ENCODE data around the gene TECPR2.
"Not testable (repeated sequence)": the region's sequence is repeated elsewhere in the genome, so short reads cannot be mapped to it uniquely, and the experiment has no call there.

The TECPR2 gene

DNA sequence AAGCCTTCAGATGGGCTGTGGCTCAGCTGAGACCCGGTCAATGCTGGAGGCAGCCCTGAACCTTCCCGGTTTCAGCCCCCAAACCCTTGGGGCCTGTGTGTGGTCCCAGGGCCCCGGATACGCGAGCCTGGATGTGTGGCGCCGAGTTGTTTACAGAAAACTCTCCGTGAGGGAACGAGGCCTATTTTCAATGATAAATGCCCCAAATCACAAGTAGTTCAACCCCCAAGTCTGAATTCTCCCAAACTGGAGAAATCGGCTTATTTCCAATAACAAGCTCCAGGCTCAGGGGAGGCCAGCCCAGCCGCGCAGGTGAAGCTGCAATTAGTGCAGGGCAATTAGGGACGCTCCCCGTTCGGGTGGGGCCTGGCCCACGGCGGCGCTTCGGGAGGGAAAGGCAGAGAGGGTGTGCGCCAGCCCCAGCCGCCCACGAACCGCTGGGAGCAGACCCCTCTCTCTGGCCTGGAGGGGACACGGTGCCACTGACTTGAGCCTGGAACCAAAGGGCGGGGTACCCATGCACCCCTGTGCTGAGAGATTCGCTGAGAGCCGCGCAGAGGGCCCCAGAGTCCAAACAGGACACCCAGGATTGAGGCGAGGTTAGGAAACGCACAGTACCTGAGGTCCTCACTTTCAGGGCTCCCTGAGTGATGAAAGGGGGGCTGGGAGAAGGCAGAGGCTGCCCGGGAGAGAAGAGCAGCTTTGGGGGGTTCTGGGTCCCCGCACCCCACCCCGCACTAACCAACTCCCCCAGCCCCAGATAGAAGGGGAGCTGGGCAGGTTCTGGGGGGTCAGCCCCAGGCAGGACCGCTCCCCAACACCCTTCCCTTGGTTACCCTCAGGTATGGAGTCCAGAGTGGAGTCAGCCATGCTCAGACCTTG, 161.1 kb downstream of the TECPR2 start:
- no peak for DNase-seq (ENCODE audit: extremely low read depth in 1 of 2, low read depth in 1 of 2)

DNA sequence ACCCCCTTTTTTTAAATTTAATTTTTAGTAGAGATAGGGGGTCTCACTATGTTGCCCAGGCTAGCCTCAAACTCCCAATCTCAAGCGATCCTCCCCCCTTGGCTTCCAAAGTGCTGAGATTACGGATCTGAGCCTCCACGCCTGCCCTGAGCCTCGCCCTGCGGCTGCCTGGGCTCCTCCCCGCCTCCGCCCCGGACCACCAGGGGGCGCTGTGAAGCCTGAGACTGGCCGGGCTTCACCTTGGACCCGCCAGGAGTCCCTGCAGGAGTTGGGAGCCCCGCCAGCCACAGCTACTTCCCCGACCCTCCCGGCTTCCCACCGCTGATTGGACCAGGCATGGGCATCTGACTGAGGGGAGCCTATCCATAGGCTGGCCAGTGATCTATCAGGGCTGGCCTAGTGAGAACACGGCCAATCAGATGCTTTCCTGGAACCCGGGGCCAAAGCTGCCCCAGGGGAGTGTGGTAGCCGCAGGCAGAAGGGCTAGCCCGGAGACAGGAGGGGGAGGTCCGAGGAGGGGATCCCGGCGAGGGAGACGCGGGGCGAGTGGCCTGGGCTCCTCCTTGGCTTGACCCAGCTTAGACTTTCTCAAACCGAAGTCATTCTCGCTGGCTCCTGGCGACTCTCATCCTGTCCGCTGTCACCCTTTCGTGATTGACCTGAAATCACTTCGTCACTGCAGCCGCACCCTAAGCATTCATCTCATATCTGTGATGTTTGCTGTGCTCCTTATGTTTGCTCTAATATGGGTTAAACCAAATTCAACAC, 161.9 kb downstream of the TECPR2 start:
- peak; percentile 74 to 89 for DNase-seq (ENCODE audit: extremely low read depth in 1 of 2, low read depth in 1 of 2)

GRCh38 chr14:102525219-102525928, 162.6 kb downstream of the TECPR2 start:
- no peak for DNase-seq (ENCODE audit: extremely low read depth in 1 of 2, low read depth in 1 of 2)

DNA sequence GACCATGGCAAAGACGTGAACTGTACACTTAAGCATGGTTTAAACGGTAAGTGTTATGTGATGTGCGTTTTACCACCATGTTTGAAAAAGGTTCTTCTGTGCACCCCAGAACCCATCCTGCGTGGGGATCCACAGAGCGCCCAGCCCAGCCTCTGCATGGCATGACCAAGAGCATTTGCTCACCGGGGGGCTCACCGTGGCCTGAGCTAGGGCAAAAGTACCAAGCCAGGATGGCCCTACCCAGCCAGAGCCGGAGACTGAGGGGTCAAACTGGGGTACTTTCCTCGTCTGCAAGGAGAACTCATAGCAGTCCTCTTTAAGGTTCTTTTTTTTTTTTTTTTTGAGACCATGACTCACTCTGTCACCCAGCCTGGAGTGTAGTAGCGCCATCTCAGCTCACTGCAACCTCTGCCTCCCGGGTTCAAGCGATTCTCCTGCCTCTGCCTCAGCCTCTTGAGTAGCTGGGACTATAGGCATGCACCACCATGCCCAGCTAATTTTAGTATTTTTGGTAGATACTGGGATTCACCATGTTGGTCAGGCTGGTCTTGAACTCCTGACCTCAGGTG, 163.3 kb downstream of the TECPR2 start:
- DNase-seq (ENCODE audit: extremely low read depth in 1 of 2, low read depth in 1 of 2): no peak

DNA sequence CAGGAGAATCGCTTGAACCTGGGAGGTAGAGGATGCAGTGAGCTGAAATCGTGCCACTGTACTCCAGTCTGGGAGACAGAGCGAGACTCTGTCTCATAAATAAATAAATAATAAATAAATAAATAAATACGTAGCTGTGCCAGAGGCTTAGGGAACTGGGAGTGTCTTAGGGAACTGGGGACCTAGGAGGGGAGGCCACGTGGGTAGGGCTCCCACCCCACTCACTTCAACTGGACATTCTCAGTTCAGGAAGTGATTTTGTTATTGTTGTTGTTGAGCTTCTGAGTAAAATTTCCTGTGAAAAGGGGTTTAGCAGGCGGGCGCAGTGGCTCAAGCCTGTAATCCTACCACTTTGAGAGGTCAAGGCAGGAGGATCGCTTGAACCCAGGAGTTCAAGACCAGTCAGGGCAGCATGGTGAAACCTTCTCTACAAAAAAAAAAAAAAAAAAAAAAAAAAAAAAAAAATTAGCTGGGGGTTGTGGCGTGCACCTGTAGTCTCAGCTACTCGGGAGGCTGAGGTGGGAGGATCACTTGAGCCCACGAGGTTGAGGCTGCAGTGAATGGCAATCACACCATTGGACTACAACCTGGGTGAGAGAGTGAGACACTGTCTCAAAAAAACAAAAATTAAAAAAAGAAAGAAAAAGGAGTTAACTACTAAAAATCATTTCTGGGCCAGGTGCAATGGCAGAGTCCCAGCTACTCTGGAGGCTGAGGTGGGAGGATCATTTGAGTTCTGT, 165.9 kb downstream of the TECPR2 start:
- DNase-seq (ENCODE audit: extremely low read depth in 1 of 2, low read depth in 1 of 2): no peak

GRCh38 chr14:102530828-102531478, 168.2 kb downstream of the TECPR2 start:
- no peak for DNase-seq (ENCODE audit: extremely low read depth in 1 of 2, low read depth in 1 of 2)

DNA sequence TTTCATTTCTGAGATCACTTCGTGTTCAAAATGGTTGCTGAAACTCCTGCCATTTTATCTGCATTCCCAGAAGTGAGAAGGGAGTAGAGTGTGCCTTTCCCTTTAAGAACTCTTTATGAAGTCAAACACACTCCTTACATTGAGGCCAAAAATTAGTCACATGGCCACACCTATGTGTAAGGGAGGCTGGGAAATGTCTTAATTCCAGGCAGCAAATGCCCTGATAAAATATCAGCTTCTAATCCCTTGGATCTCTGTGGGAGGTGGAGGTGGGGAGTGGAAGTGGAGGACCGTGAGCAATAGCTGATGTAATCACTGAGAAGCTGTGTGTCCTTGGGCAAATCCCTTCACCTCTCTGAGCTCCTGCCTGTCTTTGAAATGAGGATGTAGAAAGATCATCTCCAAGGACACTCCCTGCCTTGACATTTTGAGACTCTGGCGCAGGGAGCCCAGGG, 169.5 kb downstream of the TECPR2 start:
- no peak for DNase-seq (ENCODE audit: extremely low read depth in 1 of 2, low read depth in 1 of 2)

DNA sequence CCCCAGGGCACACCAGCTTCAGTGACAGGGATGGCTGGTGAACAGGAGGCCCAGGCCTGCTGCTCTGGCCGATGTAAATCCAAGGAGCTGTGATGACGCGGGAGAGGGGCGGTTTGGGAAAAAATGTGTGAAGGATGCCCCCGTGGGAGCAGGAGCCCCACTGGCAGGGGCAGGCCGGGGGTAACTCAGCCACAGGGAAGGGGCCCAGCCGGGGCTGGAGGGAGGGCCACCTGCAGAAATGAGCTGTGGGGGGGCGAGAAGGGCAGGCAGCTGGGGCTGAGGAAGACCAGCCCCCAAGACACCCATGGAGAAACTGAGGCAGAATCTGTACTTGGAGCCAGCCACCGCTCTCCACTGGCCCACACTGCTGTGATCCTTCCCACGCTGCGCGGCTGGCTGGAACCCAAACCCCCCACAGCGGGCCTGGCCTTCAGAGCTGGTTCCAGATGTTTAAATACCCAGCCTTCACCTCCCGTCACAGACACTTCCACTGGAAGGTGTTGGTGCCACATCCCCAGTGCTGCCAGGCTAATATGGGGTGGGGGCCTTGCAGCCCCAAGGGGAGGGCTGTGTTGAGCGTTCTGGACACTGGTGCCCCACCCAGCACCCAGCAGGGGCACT, 175.3 kb downstream of the TECPR2 start:
- no peak for DNase-seq (ENCODE audit: extremely low read depth in 1 of 2, low read depth in 1 of 2)

DNA sequence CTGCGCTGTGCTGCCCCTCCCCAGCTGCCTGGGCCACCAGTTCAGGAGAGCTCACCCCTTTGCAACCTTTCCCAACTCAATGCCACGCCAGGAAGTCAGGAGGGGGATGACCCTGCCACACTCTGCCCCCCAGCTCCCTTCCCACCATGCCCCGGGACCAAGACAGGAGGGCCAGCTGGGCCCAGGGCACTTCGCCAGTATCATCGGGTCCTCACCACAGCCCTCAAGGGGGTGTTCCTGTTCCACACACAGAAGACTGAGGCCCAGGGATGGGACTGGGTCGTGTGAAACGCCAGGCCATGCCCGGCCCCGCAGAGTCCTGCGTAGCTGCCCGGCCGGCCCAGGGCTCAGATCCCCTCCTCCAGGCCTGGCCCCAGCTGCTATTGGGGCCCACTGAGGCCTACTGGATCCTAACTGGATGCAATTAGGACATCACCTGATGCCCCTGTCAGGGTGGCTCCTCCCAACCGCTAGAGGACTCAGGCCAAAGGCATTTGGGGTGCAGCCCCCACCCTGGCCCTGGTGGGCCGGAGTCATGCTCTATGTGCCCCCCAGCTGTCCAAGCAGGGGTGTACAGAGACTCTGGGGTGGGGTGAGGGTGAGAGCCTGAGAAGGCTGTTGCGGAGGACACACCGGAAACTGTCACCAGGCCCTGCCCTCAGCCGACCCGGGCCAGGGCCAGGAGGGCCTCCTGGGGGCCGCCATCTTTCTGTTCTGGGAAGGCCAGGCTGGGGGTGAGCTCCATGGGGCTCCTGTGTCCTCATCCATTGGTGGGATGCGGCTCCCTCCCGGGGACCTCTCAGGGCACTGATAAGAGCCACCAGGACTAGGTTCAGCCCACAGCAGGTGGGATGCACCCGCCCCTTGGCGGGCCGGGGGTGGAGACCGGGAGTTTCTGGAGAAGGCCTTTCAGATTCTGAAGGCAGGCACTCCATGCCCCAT, 176.1 kb downstream of the TECPR2 start:
- no peak for DNase-seq (ENCODE audit: extremely low read depth in 1 of 2, low read depth in 1 of 2)

- no peak for DNase-seq (ENCODE audit: extremely low read depth in 1 of 2, low read depth in 1 of 2)
Observed at GRCh38 chr14:102539544-102540314, 177.0 kb downstream of the TECPR2 start.

DNA sequence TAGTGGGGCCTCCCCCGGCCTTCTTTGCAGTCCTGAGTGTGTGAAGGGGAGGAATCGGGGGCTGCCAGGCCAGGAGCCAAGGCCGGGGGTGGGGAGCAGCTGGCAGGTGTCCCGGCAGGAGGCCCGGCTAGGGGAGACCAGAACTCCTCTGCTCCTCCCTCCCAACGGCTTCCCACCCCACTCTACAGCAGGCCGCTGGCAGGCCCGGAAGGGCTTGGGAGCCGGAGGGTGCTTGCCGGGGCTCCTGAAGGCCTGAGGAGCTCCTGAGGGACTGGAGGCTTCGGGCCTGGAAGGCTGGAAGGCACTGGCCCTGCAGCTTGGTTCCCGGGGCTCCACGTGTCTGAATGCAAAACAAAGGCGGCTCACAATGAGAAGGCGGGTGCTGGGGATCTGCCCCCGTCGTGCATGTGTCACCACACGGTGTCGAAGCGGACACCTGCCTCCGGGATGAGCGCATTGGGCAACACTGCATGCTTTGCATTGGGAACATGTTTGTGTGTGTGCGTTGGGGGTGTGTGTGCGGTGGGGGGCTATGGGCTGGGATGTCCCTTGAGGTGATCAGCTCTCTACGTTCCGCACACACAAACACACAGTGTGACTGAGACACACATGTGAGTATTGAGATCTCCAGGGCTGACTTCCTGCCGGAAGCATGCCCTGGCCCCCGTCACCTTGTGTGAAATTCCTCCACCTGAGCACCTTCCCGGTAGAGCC, 177.7 kb downstream of the TECPR2 start:
- DNase-seq (ENCODE audit: extremely low read depth in 1 of 2, low read depth in 1 of 2): no peak

DNA sequence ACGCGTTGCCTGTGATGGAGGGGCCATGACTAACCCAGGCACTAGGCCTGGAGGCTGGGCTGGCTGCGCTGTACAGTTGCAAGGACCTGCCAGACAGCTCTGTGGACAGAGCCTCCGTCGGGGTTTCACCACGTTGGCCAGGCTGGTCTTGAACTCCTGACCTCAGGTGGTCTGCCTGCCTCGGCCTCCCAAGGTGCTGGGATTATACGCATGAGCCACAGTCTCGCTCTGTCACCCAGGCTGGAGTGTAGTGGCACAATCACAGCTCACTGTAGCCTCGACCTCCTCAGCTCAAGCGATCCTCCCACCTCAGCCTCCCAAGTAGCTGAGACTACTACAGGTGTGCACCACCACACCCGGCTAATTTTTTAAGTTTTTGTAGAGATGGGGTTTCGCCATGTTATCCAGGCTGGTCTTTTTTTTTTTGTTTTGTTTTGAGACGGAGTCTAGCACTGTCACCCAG, 178.3 kb downstream of the TECPR2 start:
- not testable (repeated sequence) for DNase-seq (ENCODE audit: extremely low read depth in 1 of 2, low read depth in 1 of 2)

DNA sequence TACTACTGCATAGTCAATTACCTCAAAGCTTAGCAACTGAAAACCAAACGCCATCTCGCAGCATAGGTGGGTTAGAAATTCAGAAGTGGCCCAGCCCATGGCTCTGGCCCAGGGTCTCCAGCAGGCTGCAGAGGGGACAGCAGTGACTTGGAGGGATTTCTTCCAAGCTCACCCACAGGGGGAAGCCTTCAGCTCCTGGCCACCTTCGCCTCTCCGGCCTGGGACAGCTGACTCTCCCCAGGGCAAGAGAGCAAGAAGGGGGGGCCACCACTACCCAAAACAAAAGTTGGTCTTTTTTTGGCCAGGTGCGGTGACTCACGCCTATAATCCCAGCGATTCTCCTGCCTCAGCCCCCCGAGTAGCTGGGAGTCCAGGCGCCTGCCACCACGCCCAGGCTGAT, 179.0 kb downstream of the TECPR2 start:
- no peak for DNase-seq (ENCODE audit: extremely low read depth in 1 of 2, low read depth in 1 of 2)

DNA sequence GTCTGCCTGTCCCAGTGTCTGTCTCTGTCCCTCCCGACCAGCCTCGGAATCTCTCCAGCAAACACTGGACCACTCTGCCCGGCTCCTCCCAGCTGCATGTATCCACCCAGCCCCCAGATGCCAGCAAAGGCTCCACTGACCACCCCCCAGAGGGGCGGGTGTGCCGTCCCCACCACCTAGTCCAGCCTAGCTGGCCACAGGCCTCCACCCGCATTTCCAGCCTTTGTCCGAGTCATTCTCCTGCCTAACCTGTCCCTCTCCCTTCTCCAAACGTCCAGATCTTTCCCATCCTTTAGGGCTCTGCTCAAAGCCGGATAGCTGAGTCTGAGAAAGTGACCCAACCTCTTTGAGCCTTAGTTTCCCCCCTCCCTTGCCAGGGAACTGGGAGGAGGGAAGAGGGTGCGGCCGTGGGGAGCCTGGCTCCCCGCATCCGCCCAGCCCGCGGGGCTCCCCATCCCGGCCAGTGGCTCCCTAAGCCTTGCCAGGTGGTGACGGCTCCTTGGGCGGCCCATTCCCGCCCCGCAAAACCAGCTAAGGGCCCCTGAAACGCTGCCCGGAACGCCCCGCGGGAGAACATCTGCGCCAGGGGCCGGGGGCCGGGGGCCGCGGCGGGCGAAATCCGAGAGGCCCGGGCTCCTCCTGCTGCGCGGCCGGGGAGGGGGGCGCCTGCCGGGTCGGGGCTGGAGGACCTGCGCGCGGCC, 181.5 kb downstream of the TECPR2 start:
- no peak for DNase-seq (ENCODE audit: extremely low read depth in 1 of 2, low read depth in 1 of 2)

GRCh38 chr14:102544747-102545460, 182.2 kb downstream of the TECPR2 start:
- DNase-seq (ENCODE audit: extremely low read depth in 1 of 2, low read depth in 1 of 2): no peak

All from activated CD8-positive, alpha-beta memory T cell treated with anti-CD3 and anti-CD28 coated beads for 1 hour (primary cell).